HG02943 (cell line): ENCODE results near the gene UTS2.

Experiments used
- ATAC-seq: cut with Tn5 transposase; IDR thresholded peaks from one replicate; pipeline ENCODE4 v1.9.1; 2021; ENCODE audit warnings: mild to moderate bottlenecking, low read depth, moderate library complexity; ENCODE audit not compliant: unreplicated experiment

UTS2 gene

DNA sequence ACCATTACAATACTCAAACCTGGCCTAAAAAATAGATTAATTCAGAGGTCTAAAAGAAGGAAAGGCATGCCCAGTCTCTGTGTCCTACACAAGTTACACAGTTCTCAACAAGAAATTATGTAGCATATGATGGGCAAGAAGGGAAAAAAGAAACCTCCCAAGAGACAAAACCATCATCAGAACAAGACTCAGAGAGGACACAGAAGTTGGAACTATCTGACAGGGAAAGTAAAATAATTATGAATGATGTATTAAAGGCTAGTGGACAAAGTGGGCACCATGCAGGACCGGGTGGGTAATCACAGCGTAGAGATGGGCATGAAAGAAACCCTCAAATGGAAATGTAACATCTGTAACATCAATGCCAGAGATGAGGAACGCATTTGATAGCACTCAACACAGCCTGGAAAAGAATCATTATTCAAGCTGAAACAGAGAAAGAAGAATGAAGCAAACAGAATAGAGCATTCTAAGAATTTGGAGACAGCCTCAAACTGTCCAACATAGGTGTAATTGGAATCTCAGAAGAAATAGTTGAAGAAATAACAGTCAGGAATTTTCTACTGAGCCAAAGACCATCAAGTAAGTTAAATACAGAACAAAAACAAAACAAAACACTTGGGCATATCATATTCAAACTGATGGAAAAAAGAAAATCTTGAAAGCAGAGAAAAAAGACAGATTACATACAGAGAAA is 39.0 kb downstream of the UTS2 start:
- no peak for ATAC-seq

GRCh38 chr1:7811476-7811875 is 41.4 kb downstream of the UTS2 start:
- ATAC-seq: no peak

GRCh38 chr1:7810395-7810794 is 42.5 kb downstream of the UTS2 start:
- no peak for ATAC-seq

DNA sequence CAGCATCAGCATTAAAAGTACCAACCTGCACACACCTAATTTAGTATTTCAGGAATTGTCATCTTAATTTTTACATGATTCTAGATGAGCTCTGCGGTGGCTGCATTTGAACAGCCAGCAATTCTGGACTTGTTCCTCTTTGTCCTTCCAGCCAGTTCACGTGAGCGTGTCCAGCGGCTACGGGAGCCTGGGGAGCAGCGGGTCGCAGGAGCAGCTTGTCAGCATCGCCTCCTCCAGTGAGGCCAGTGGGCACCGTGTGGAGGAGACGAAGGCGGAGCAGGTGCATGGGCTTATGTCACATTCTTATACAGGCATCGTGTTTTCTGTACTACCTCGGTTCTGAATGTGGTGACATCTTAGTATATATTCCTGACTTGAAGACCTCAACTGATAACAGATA is 43.1 kb downstream of the UTS2 start:
- ATAC-seq: no peak

- no peak for ATAC-seq
Observed at GRCh38 chr1:7808253-7808844, 44.5 kb downstream of the UTS2 start.

- no peak for ATAC-seq
Observed at GRCh38 chr1:7805460-7805859, 47.4 kb downstream of the UTS2 start.
